Subcutaneous abdominal adipose tissue (tissue), 5 donors: ENCODE data around the gene OXCT1.

Experiments
- H3K27ac ChIP-seq: one replicate; pipeline ENCODE4 v1.7.0; 2013; ENCODE audit warnings: low read depth, mild to moderate bottlenecking, inconsistent platforms, low read length, moderate library complexity
- H3K27me3 ChIP-seq, 5 donors: one replicate each; pipeline ENCODE4 v1.7.0; 2013; ENCODE audit warnings: low read length in 5 of 5, inconsistent platforms in 1 of 5; ENCODE audit not compliant: control insufficient read depth in 5 of 5, insufficient read depth in 4 of 5
- H3K36me3 ChIP-seq, 5 donors: one replicate each; pipeline ENCODE4 v1.7.0; 2013; ENCODE audit warnings: low read length in 5 of 5; ENCODE audit not compliant: control insufficient read depth in 5 of 5, insufficient read depth in 5 of 5
- H3K4me1 ChIP-seq, 5 donors: one replicate each; pipeline ENCODE4 v1.7.0; 2013; ENCODE audit warnings: low read length in 5 of 5, mild to moderate bottlenecking in 3 of 5, moderate library complexity in 1 of 5; ENCODE audit not compliant: control insufficient read depth in 5 of 5, insufficient read depth in 5 of 5
- H3K4me3 ChIP-seq, 5 donors: one replicate each; pipeline ENCODE4 v1.7.0; 2013; ENCODE audit warnings: low read length in 5 of 5, low read depth in 1 of 5
- H3K9ac ChIP-seq, 5 donors: one replicate each; pipeline ENCODE4 v1.7.0; 2013; ENCODE audit warnings: low read length in 5 of 5, mild to moderate bottlenecking in 4 of 5, moderate library complexity in 3 of 5
- H3K9me3 ChIP-seq, 5 donors: one replicate each; pipeline ENCODE4 v1.7.0; 2013; ENCODE audit warnings: low read length in 5 of 5; ENCODE audit not compliant: control insufficient read depth in 5 of 5
- donor health status: healthy.
- donor health status: healthy.
- donor health status: healthy.
- donor health status: healthy.
- donor health status: healthy.

OXCT1 gene

GRCh38 chr5:41681840-41682239 is 188.4 kb downstream of the OXCT1 start:
- Histone ChIP-seq H3K27ac (no peak overlapping the region), H3K36me3 (no peaks in the 10 kb centered on the region), H3K9me3 (peaks cover 0 to 11% (median 3%) of the 10 kb centered on the region in 5 donors), H3K27me3 (no peaks in the 10 kb centered on the region), H3K4me3 (no peak overlapping the region), H3K9ac (no peak overlapping the region), H3K4me1 (no peaks in the 10 kb centered on the region)
